HepG2 (cell line): ENCODE data around the gene MAP2K2. TPM values are rescaled to one million over a fixed set of nuclear protein-coding genes. Genes with fewer than 3 reads are reported as not detected.

Source experiments
- AGO1 ChIP-seq: fragments of 200-400 bp; formaldehyde crosslinking; IDR thresholded peaks from 2 replicates; pipeline ENCODE4 v1.6.1; 2017; ENCODE audit warnings: mild to moderate bottlenecking, low read depth, low read length, moderate library complexity; ENCODE audit not compliant: poor library complexity, severe bottlenecking
- IRF2 ChIP-seq: IDR thresholded peaks from 2 replicates; pipeline ENCODE4 v1.6.1; 2018; ENCODE audit warnings: missing genetic modification reagents, missing compliant biosample characterization
- KAT8 ChIP-seq: IDR thresholded peaks from 2 replicates; pipeline ENCODE4 v1.6.1; 2016; ENCODE audit warnings: missing genetic modification reagents, missing compliant biosample characterization
- KDM2A ChIP-seq: sonication (generic); formaldehyde crosslinking; IDR thresholded peaks from 2 replicates; pipeline ENCODE4 v1.4.0; 2020; ENCODE audit warnings: low read depth, missing genetic modification reagents, borderline replicate concordance
- NFKB2 ChIP-seq: sonication (generic); formaldehyde crosslinking; IDR thresholded peaks from 2 replicates; pipeline ENCODE4 v1.4.0; 2020; ENCODE audit warnings: missing genetic modification reagents, borderline replicate concordance
- NFRKB ChIP-seq: fragments of 450-650 bp; IDR thresholded peaks from 2 replicates; pipeline ENCODE4 v1.6.1; 2017
- NONO ChIP-seq, 2 experiments: fragments of 450-650 bp in 1 of 2; sonication (generic) in 1 of 2; formaldehyde crosslinking in 1 of 2; IDR thresholded peaks in 1 of 2; conservative IDR thresholded peaks in 1 of 2; 2 replicates each; pipeline versions ENCODE4 v1.6.1 to v1.8.0; 2017 to 2022; ENCODE audit warnings: mild to moderate bottlenecking in 1 of 2, missing genetic modification reagents in 1 of 2, moderate library complexity in 1 of 2
- PAF1 ChIP-seq: IDR thresholded peaks from 2 replicates; pipeline ENCODE4 v1.6.1; 2016; ENCODE audit warnings: missing genetic modification reagents, missing compliant biosample characterization
- POLR2G ChIP-seq: fragments of 200-400 bp; formaldehyde crosslinking; IDR thresholded peaks from 2 replicates; pipeline ENCODE4 v1.6.1; 2018; ENCODE audit warnings: mild to moderate bottlenecking, low read depth, low read length, moderate library complexity
- SALL2 ChIP-seq: sonication (generic); formaldehyde crosslinking; IDR thresholded peaks from 2 replicates; pipeline ENCODE4 v1.8.1; 2023; ENCODE audit warnings: mild to moderate bottlenecking, missing genetic modification reagents, inconsistent platforms
- SP2 ChIP-seq: sonication (generic); formaldehyde crosslinking; IDR thresholded peaks from 2 replicates; pipeline ENCODE4 v1.5.1; 2020; ENCODE audit warnings: mild to moderate bottlenecking, missing genetic modification reagents
- SP5 ChIP-seq: IDR thresholded peaks from 2 replicates; pipeline ENCODE4 v1.6.1; 2016; ENCODE audit warnings: low read depth, borderline replicate concordance
- TFDP1 ChIP-seq: IDR thresholded peaks from 2 replicates; pipeline ENCODE4 v1.6.1; 2016; ENCODE audit warnings: missing compliant biosample characterization, missing genetic modification reagents, borderline replicate concordance
- THAP11 ChIP-seq: IDR thresholded peaks from 2 replicates; pipeline ENCODE4 v1.6.1; 2016; ENCODE audit warnings: missing biosample characterization, missing genetic modification reagents
- UBTF ChIP-seq: sonication (generic); formaldehyde crosslinking; IDR thresholded peaks from 2 replicates; pipeline ENCODE4 v1.4.0; 2020; ENCODE audit warnings: mild to moderate bottlenecking, missing genetic modification reagents
- ZBTB2 ChIP-seq: sonication (generic); formaldehyde crosslinking; IDR thresholded peaks from 2 replicates; pipeline ENCODE4 v1.8.0; 2022; ENCODE audit warnings: low read depth, missing genetic modification reagents
- ZNF143 ChIP-seq: sonication (generic); formaldehyde crosslinking; IDR thresholded peaks from 2 replicates; pipeline ENCODE4 v1.4.0; 2020; ENCODE audit warnings: missing genetic modification reagents
- ZSCAN22 ChIP-seq: sonication (generic); formaldehyde crosslinking; IDR thresholded peaks from 2 replicates; pipeline ENCODE4 v1.4.0; 2020; ENCODE audit warnings: mild to moderate bottlenecking, missing genetic modification reagents
- polyA plus RNA-seq, 8 experiments: library from polyadenylated mRNA; depleted of rRNA in 3 of 8; stranded (reverse) in 7 of 8; unstranded in 1 of 8; fragments of >200 nt; fragmentation: Illumina TruSeq in 4 of 8; extraction: Trizol in 4 of 8; gene quantifications; 2 replicates each; pipeline versions ENCODE4 v1.2.1 to v1.2.3, GENCODE V29; 2011 to 2016; ENCODE audit warnings: low read depth in 4 of 8, missing spikeins in 1 of 8, mixed read lengths in 1 of 8; ENCODE audit not compliant: insufficient read depth in 1 of 8
- total RNA-seq, 5 experiments: library from RNA; depleted of rRNA; stranded (reverse); fragments of >200 nt; fragmentation: Illumina TruSeq; extraction: Trizol; gene quantifications; 2 replicates each; pipeline ENCODE4 v1.2.3, GENCODE V29; 2016; ENCODE audit warnings: low read depth in 1 of 5
- TF ChIP-seq, protein P1 (sequence below): sonication (generic); formaldehyde crosslinking; IDR thresholded peaks from 2 replicates; pipeline ENCODE4 v1.4.0; 2020; ENCODE audit warnings: missing genetic modification reagents
- TF ChIP-seq, protein P2 (sequence below): sonication (generic); formaldehyde crosslinking; conservative IDR thresholded peaks from 2 replicates; pipeline ENCODE4 v1.5.0; 2020; ENCODE audit warnings: missing genetic modification reagents
- TF ChIP-seq, protein P3 (sequence below): sonication (generic); formaldehyde crosslinking; IDR thresholded peaks from 2 replicates; pipeline ENCODE4 v1.8.0; 2022; ENCODE audit warnings: missing genetic modification reagents, low read depth, mild to moderate bottlenecking, borderline replicate concordance

Gene MAP2K2
- total and polyA plus RNA-seq, 2 of the 13 experiments (the other 11 are each of a cell fraction or from before 2014, with no cell fraction given), result 70.3 to 80.9 TPM

DNA sequence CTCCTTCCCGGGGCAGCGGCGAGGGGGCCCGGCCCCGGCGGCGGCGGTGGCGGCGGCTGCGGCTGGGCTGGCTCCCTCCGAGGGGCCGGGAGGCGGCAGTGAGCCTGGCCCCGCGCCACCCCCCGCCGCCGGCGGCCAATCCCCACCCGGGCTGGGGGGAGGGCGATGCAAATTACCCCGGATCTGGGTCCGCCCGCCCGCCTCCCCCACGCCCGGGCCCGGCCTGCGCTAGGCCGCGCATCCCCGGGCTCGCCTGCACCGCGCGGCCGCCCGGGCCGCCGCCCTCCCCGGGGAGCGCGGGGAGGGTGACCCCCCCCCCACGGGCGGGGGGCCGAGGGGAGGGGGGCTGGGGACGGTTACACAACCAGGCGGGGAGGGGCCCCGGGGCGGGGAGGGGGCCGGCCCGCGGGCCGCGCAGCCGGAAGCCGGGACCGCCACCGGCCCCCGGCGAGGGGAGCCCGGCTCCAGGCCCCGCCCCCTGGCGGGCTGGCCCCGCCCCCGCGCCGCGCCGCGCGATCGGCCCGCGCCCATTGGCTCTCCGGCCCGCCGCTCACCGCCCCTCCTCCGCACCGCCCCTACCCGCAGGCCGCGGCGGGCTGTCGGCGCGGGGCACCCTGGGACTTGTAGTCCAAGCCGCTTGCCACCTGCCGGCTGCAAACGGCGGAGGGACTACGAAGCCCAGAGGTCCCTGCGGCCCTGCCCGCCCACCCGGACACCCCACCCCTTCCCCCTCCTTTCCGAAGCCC lies 58.3 kb downstream of the MAP2K2 start (continued):
- peak; percentile 90 for TF ChIP-seq ZNF143 (CRISPR knock-in tag)
- peak; percentile 41; the same call in 1 of the 2 replicates for TF ChIP-seq TFDP1 (CRISPR knock-in tag)
- peak; percentile 43; the same call in 1 of the 2 replicates for TF ChIP-seq SP5
- TF ChIP-seq POLR2G, result peak; percentile 43; the same call in 1 of the 2 replicates
- TF ChIP-seq, protein P1, sequence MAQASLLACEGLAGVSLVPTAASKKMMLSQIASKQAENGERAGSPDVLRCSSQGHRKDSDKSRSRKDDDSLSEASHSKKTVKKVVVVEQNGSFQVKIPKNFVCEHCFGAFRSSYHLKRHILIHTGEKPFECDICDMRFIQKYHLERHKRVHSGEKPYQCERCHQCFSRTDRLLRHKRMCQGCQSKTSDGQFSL (CRISPR knock-in tag), result peak; percentile 68
- peak; percentile 49; the same call in 1 of the 2 replicates for TF ChIP-seq IRF2
- TF ChIP-seq ZBTB2, result peak; percentile 75; the same call in 1 of the 2 replicates
- TF ChIP-seq, protein P2, sequence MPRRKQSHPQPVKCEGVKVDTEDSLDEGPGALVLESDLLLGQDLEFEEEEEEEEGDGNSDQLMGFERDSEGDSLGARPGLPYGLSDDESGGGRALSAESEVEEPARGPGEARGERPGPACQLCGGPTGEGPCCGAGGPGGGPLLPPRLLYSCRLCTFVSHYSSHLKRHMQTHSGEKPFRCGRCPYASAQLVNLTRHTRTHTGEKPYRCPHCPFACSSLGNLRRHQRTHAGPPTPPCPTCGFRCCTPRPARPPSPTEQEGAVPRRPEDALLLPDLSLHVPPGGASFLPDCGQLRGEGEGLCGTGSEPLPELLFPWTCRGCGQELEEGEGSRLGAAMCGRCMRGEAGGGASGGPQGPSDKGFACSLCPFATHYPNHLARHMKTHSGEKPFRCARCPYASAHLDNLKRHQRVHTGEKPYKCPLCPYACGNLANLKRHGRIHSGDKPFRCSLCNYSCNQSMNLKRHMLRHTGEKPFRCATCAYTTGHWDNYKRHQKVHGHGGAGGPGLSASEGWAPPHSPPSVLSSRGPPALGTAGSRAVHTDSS (CRISPR knock-in tag), result 0 out of 2 replicates have a peak, but pooled peaks have one; percentile 51
- no peak for TF ChIP-seq NONO (IDR thresholded peaks at IDR 0.05)
- TF ChIP-seq NONO (CRISPR knock-in tag; conservative IDR thresholded peaks at IDR 0.05), result 0 out of 2 replicates have a peak, but pooled peaks have one; percentile 6
- TF ChIP-seq, protein P3, sequence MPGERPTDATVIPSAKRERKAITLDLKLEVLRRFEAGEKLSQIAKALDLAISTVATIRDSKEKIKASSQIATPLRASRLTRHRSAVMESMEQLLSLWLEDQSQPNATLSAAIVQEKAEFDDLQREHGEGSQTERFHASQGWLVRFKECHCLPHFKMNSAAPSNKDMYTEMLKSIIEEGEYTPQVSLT, result no peak
- TF ChIP-seq NFRKB, result no peak
- 0 out of 2 replicates have a peak, but pooled peaks have one; percentile 31 for TF ChIP-seq SALL2 (CRISPR knock-in tag)
- TF ChIP-seq SP2 (CRISPR knock-in tag), result peak; percentile 90
- TF ChIP-seq ZSCAN22 (CRISPR knock-in tag), result no peak
- no peak for TF ChIP-seq PAF1 (CRISPR knock-in tag)
- TF ChIP-seq KDM2A (CRISPR knock-in tag), result peak; percentile 82; the same call in 1 of the 2 replicates
- peak; percentile 6 for TF ChIP-seq AGO1
- TF ChIP-seq THAP11 (CRISPR knock-in tag), result peak; percentile 97
- 0 out of 2 replicates have a peak, but pooled peaks have one; percentile 22 for TF ChIP-seq KAT8 (CRISPR knock-in tag)
- TF ChIP-seq NFKB2 (CRISPR knock-in tag), result 0 out of 2 replicates have a peak, but pooled peaks have one; percentile 32
- peak; percentile 84; the same call in 1 of the 2 replicates for TF ChIP-seq UBTF (CRISPR knock-in tag)
